ENCODE results near the gene SMARCC2. TPM values are rescaled to one million over a fixed set of nuclear protein-coding genes. Genes with fewer than 3 reads are reported as not detected.
A peak's percentile ranks its signal among the peaks of the same experiment; 100 is the strongest.

Gene SMARCC2
- total RNA-seq, 3 donors from 2014 or later (not counting 1 experiment from before 2014, with no cell fraction given) = 205 to 232 (median 210) TPM

DNA sequence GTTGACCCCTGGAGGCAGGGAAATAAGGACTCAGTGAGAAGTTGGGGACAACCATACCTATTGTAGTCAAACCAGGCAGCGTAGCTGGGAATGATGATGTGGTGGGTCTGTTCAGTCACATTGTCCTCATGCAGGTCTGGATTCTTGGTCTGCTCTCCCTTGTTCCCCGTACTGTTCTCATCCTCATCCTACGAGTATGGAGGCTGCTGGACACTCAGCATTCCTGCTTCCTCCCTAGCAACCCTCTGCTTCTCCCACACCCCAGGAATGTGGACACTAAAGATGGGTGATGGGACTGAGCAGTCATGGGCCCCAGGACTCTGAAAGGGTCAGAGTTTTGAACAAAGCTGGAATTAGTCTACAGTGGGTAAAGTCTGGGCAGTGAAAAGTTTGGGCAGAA lies 10.9 kb downstream of the SMARCC2 start:
- intact Hi-C loops (cut with micrococcal nuclease) = no loop called here
- peaks cover 34% of the 10 kb centered on the region for H3K36me3 Mint-ChIP-seq
- Histone ChIP-seq H3K4me3 (ENCODE audit: low read length) (no peak overlapping the region), H3K4me1 (ENCODE audit: control insufficient read depth, insufficient read depth, low read length) (no peaks in the 10 kb centered on the region), H3K27me3 (ENCODE audit: control insufficient read depth, insufficient read depth, low read length) (no peaks in the 10 kb centered on the region), H3K9me3 (ENCODE audit: control insufficient read depth, insufficient read depth, low read length) (no peaks in the 10 kb centered on the region), H3K27ac (ENCODE audit: low read length) (no peak overlapping the region), H3K36me3 (ENCODE audit: control insufficient read depth, insufficient read depth, low read length) (peaks cover 65% of the 10 kb centered on the region)
- TF ChIP-seq, protein P1, sequence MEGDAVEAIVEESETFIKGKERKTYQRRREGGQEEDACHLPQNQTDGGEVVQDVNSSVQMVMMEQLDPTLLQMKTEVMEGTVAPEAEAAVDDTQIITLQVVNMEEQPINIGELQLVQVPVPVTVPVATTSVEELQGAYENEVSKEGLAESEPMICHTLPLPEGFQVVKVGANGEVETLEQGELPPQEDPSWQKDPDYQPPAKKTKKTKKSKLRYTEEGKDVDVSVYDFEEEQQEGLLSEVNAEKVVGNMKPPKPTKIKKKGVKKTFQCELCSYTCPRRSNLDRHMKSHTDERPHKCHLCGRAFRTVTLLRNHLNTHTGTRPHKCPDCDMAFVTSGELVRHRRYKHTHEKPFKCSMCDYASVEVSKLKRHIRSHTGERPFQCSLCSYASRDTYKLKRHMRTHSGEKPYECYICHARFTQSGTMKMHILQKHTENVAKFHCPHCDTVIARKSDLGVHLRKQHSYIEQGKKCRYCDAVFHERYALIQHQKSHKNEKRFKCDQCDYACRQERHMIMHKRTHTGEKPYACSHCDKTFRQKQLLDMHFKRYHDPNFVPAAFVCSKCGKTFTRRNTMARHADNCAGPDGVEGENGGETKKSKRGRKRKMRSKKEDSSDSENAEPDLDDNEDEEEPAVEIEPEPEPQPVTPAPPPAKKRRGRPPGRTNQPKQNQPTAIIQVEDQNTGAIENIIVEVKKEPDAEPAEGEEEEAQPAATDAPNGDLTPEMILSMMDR (IDR thresholded peaks at IDR 0.05) = no peak
- H3K27ac Mint-ChIP-seq = no peak overlapping the region
- no peak overlapping the region for H3K4me3 Mint-ChIP-seq
- 100% methylated on average over 3 of the region's 3 CpGs for WGBS (ENCODE audit: insufficient coverage)
- H3K9me3 Mint-ChIP-seq = no peaks in the 10 kb centered on the region
- DNase-seq = no peak
- H3K27me3 Mint-ChIP-seq (ENCODE audit: low read depth in 2 of 2) = no peaks in the 10 kb centered on the region
- ATAC-seq = no peak
- no peaks in the 10 kb centered on the region for H3K4me1 Mint-ChIP-seq

DNA sequence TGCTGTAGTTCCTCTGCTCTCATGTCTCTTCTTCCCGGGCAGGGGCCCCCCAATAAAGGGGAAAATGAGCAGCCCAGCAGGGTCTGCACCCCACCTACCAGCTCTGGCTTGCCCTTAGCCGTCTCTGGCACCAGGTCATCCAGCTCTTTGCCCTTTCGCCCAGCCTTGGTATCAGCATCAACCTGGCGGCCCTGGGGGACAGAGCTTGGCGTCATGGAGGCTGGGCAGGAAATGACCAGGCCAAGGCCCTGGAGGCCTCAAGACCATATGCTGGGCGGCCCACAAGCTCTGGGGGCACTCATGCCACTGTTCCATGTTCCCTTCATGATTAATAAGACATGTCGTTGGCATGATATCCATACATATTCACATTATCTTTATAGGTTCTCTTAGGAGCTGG lies 16.4 kb downstream of the SMARCC2 start:
- H3K27ac Mint-ChIP-seq = no peak overlapping the region
- H3K9me3 Mint-ChIP-seq = no peaks in the 10 kb centered on the region
- no peak overlapping the region for H3K4me3 Mint-ChIP-seq
- TF ChIP-seq, protein P1 (IDR thresholded peaks at IDR 0.05) = no peak
- H3K27me3 Mint-ChIP-seq (ENCODE audit: low read depth in 2 of 2) = no peaks in the 10 kb centered on the region
- intact Hi-C loops (cut with micrococcal nuclease) = no loop called here
- Histone ChIP-seq H3K4me1 (ENCODE audit: control insufficient read depth, insufficient read depth, low read length) (no peaks in the 10 kb centered on the region), H3K36me3 (ENCODE audit: control insufficient read depth, insufficient read depth, low read length) (peaks cover 76% of the 10 kb centered on the region), H3K27me3 (ENCODE audit: control insufficient read depth, insufficient read depth, low read length) (no peaks in the 10 kb centered on the region), H3K4me3 (ENCODE audit: low read length) (no peak overlapping the region), H3K27ac (ENCODE audit: low read length) (no peak overlapping the region), H3K9me3 (ENCODE audit: control insufficient read depth, insufficient read depth, low read length) (no peaks in the 10 kb centered on the region)
- H3K36me3 Mint-ChIP-seq = peaks cover 30% of the 10 kb centered on the region
- H3K4me1 Mint-ChIP-seq = no peaks in the 10 kb centered on the region
- DNase-seq = no peak
- WGBS (ENCODE audit: insufficient coverage) = 97% methylated on average over 6 of the region's 7 CpGs
- no peak for ATAC-seq

DNA sequence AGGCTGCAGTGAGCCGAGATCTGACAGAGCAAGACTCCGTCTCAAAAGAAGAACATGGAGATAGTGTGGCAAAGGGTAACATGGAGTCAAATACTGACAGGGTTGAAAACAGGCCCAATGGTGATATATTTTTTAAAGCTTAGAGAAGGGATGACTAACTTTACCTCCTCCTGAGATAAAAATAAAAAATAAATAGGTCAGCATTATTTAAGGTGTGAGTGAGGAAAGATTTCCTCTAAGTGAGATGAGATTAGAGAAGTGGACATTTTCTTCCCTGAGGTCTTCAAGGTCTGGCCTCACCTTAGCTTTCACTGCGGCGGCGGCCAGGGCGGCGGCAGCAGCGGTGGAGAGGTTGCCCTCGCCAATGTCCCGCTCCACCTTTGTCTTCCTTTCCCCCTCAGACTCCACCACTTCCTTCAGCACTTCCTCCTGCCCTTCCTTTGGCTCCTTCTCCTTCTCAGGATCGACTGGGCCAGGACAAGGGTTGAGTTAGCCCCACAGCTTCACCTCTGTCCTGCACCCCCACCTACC lies 20.0 kb downstream of the SMARCC2 start:
- peaks cover 0 to 3% of the 10 kb centered on the region in 2 donors for H3K4me1 Mint-ChIP-seq
- H3K4me3 Mint-ChIP-seq = no peak overlapping the region
- TF ChIP-seq, protein P1 (IDR thresholded peaks at IDR 0.05) = no peak
- H3K36me3 ChIP-seq (ENCODE audit: control insufficient read depth, insufficient read depth, low read length) = peaks cover 80% of the 10 kb centered on the region
- H3K9me3 ChIP-seq (ENCODE audit: control insufficient read depth, insufficient read depth, low read length) = no peaks in the 10 kb centered on the region
- WGBS (ENCODE audit: insufficient coverage) = 93% methylated on average over 11 of the region's 11 CpGs
- H3K4me3 ChIP-seq (ENCODE audit: low read length) = no peak overlapping the region
- no peak for DNase-seq
- H3K27me3 Mint-ChIP-seq (ENCODE audit: low read depth in 2 of 2) = no peaks in the 10 kb centered on the region
- peak overlapping the region; percentile 75 to 79 for H3K27ac Mint-ChIP-seq
- H3K9me3 Mint-ChIP-seq = no peaks in the 10 kb centered on the region
- ATAC-seq = no peak
- no peaks in the 10 kb centered on the region for H3K27me3 ChIP-seq (ENCODE audit: control insufficient read depth, insufficient read depth, low read length)
- H3K27ac ChIP-seq (ENCODE audit: low read length) = no peak overlapping the region
- no peaks in the 10 kb centered on the region for H3K4me1 ChIP-seq (ENCODE audit: control insufficient read depth, insufficient read depth, low read length)
- H3K36me3 Mint-ChIP-seq = peaks cover 22% of the 10 kb centered on the region
- intact Hi-C loops (cut with micrococcal nuclease) = no loop called here

DNA sequence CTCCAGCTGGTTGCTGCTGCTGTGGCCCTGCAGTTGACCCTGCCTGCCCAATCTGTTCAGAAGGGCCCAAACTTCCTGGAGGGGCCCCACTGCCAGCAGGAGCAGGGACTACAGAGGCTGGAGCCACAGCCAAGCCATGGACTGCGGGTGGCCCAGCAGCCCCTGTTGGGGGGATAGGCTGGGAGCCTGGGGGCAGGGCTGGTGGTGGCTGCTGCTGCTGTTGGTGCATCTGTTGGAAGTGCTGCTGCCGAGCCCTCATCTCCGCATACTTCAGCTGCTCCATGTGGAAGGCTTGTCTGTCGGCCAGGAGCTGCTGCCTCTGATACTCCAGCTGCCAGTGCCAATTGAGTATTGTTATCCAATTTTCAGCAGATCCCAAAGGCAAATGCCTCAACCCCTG lies 23.9 kb downstream of the SMARCC2 start:
- no peak overlapping the region for H3K27ac ChIP-seq (ENCODE audit: low read length)
- 94% methylated on average over 4 of the region's 4 CpGs for WGBS (ENCODE audit: insufficient coverage)
- H3K4me3 ChIP-seq (ENCODE audit: low read length) = no peak overlapping the region
- intact Hi-C loops (cut with micrococcal nuclease) = no loop called here
- H3K4me1 ChIP-seq (ENCODE audit: control insufficient read depth, insufficient read depth, low read length) = peaks cover 13% of the 10 kb centered on the region
- Mint-ChIP-seq H3K4me1 (peaks cover 17 to 27% of the 10 kb centered on the region in 2 donors), H3K27me3 (ENCODE audit: low read depth in 2 of 2) (no peaks in the 10 kb centered on the region), H3K9me3 (no peaks in the 10 kb centered on the region), H3K27ac (peak overlapping the region in 1 of 2 donors; percentile 96), H3K4me3 (no peak overlapping the region), H3K36me3 (peaks cover 18% of the 10 kb centered on the region)
- H3K9me3 ChIP-seq (ENCODE audit: control insufficient read depth, insufficient read depth, low read length) = no peaks in the 10 kb centered on the region
- peaks cover 80% of the 10 kb centered on the region for H3K36me3 ChIP-seq (ENCODE audit: control insufficient read depth, insufficient read depth, low read length)
- no peaks in the 10 kb centered on the region for H3K27me3 ChIP-seq (ENCODE audit: control insufficient read depth, insufficient read depth, low read length)
- ATAC-seq (no peak), DNase-seq (no peak)
- TF ChIP-seq, protein P1 (IDR thresholded peaks at IDR 0.05) = no peak
